ENCODE measurements around the gene NDUFA6.

DNA sequence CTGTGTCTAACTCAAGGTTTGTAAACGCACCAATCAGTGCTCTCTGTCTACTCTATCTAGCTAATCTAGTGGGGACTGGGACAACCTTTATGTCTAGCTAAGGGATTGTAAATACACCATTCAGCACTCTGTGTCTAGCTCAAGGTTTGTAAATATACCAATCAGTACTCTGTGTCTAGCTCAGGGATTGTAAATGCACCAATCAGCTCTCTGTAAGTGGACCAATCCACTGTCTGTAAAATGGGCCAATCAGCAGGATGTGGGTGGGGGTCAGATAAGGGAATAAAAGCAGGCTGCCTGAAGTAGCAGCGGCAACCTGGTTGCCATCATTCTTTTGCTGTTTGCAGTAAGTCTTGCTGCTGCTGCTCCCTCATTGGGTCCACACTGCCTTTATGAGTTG lies 48.4 kb upstream of the NDUFA6 start:
- TF ChIP-seq POLR2A (IDR thresholded peaks at IDR 0.05; ENCODE audit: low read depth, low read length) (no peak), POLR2AphosphoS5 (IDR thresholded peaks at IDR 0.05; ENCODE audit: low read depth, low read length) (no peak)
